A673 (cell line): ENCODE measurements around the gene AMER2.

Source experiments
- EZH2 ChIP-seq: fragments of 200-600 bp; sonication (generic); IDR thresholded peaks from 2 replicates; pipeline ENCODE4 v1.6.1; 2017; ENCODE audit warnings: borderline replicate concordance, low read depth, mild to moderate bottlenecking, mixed read lengths, antibody characterized with exemption, low read length; ENCODE audit not compliant: poor library complexity, severe bottlenecking
- TF ChIP-seq, protein P1 (sequence below): fragments of 300-800, 200-600 bp; sonication (generic); conservative IDR thresholded peaks from 2 replicates; pipeline ENCODE4 v1.5.1; 2017; ENCODE audit warnings: low read depth, mild to moderate bottlenecking, antibody characterized with exemption, low read length, moderate library complexity, mixed read lengths

- TF ChIP-seq, protein P1, sequence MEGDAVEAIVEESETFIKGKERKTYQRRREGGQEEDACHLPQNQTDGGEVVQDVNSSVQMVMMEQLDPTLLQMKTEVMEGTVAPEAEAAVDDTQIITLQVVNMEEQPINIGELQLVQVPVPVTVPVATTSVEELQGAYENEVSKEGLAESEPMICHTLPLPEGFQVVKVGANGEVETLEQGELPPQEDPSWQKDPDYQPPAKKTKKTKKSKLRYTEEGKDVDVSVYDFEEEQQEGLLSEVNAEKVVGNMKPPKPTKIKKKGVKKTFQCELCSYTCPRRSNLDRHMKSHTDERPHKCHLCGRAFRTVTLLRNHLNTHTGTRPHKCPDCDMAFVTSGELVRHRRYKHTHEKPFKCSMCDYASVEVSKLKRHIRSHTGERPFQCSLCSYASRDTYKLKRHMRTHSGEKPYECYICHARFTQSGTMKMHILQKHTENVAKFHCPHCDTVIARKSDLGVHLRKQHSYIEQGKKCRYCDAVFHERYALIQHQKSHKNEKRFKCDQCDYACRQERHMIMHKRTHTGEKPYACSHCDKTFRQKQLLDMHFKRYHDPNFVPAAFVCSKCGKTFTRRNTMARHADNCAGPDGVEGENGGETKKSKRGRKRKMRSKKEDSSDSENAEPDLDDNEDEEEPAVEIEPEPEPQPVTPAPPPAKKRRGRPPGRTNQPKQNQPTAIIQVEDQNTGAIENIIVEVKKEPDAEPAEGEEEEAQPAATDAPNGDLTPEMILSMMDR = no peak
- TF ChIP-seq EZH2 = no peak
These were observed 14.4 kb downstream of the AMER2 start for GRCh38 chr13:25157681-25158080.
